Neutrophil (primary cell): ENCODE data around the gene PLG.
"Not testable (repeated sequence)": the region's sequence is repeated elsewhere in the genome, so short reads cannot be mapped to it uniquely, and the experiment has no call there.

Experiments used
- H3K27ac ChIP-seq: fragments of 200-600 bp; sonication (generic); 2 replicates; pipeline ENCODE4 v1.5.1; 2016; ENCODE audit warnings: mild to moderate bottlenecking, moderate library complexity
- H3K27me3 ChIP-seq: fragments of 200-600 bp; sonication (generic); 2 replicates; pipeline ENCODE4 v1.6.0; 2016; ENCODE audit warnings: mild to moderate bottlenecking
- H3K36me3 ChIP-seq: fragments of 200-600 bp; sonication (generic); 2 replicates; pipeline ENCODE4 v1.5.1; 2017
- H3K4me1 ChIP-seq, 2 experiments: fragments of 200-600 bp in 1 of 2; sonication (generic) in 1 of 2; 1 replicate in 1 of 2; 2 replicates in 1 of 2; pipeline versions ENCODE4 v1.5.1 to v1.6.1; 2013 to 2016; ENCODE audit warnings: low read depth in 1 of 2, low read length in 1 of 2, mild to moderate bottlenecking in 1 of 2, moderate library complexity in 1 of 2; ENCODE audit not compliant: control insufficient read depth in 1 of 2, insufficient read depth in 1 of 2
- H3K4me3 ChIP-seq, 2 experiments: fragments of 200-600 bp in 1 of 2; sonication (generic) in 1 of 2; 1 replicate in 1 of 2; 2 replicates in 1 of 2; pipeline ENCODE4 v1.5.1; 2013 to 2016; ENCODE audit warnings: low read depth in 1 of 2, low read length in 1 of 2, mild to moderate bottlenecking in 1 of 2, moderate library complexity in 1 of 2
- H3K9me3 ChIP-seq: fragments of 200-600 bp; sonication (generic); 2 replicates; pipeline ENCODE4 v1.5.1; 2016
- TF ChIP-seq, protein P1 (sequence below): fragments of 200-600 bp; sonication (generic); IDR thresholded peaks from 2 replicates; pipeline ENCODE4 v1.5.1; 2016; ENCODE audit warnings: antibody characterized with exemption

PLG gene

DNA sequence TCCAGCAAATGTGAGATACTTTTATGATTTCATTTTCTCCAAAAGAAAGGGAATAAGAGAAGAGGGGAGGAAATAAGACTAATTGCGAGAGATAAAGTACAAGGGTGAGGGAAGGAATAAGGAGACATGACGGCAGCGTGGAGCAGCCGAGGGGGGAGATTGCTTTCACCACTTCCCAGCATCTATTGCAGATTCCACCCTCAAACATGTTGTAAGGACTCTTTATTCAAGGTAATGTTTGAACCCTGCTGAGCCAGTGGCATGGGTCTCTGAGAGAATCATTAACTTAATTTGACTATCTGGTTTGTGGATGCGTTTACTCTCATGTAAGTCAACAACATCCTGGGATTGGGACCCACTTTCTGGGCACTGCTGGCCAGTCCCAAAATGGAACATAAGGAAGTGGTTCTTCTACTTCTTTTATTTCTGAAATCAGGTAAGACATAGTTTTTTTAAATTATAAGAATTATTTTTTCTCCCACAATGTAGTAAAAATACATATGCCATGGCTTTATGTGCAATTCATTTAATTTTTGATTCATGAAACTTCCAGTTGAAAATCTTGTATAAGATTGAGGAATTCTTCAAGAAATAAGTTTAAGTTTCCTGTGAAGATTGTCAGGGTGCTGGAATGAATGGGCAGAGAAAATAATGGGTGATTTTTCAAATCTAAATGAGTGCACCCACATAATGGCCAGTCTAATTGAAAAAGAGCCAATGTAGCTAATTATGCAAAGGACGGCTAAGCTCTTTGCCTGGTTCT is at the start of gene PLG:
PLG (plus strand) TSS at position 327 of the 763 bp plus-strand sequence; CDS start at position 388, 61 bp downstream.
- H3K9me3 ChIP-seq, H3K36me3 ChIP-seq, H3K27ac ChIP-seq, H3K27me3 ChIP-seq, H3K4me1 ChIP-seq, H3K4me3 ChIP-seq: not testable (repeated sequence)

DNA sequence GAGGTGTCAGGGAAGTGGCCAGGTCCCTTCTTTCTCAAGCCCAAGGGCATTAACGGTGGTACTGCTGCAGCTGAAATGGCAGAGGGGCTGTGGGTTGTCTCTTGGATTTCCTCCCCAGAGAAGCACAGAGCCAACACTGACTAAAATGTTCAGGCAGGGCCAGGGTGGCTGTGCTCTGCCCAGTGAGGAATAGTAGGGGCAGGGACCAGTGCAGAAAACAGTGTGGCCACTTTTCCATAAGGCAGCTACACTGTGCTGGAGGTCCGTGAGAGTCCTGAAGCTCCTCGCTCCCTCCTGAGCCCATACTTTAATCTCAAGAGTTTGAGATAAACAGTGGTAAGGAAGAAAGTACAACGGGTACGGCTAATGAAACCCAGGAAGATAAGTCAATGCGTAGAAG is 42.5 kb upstream of the PLG start:
- Histone ChIP-seq H3K36me3 (no peaks in the 10 kb centered on the region), H3K27me3 (no peaks in the 10 kb centered on the region), H3K9me3 (no peaks in the 10 kb centered on the region), H3K4me3 (no peak overlapping the region), H3K27ac (no peak overlapping the region), H3K4me1 (no peaks in the 10 kb centered on the region)
- TF ChIP-seq, protein P1, sequence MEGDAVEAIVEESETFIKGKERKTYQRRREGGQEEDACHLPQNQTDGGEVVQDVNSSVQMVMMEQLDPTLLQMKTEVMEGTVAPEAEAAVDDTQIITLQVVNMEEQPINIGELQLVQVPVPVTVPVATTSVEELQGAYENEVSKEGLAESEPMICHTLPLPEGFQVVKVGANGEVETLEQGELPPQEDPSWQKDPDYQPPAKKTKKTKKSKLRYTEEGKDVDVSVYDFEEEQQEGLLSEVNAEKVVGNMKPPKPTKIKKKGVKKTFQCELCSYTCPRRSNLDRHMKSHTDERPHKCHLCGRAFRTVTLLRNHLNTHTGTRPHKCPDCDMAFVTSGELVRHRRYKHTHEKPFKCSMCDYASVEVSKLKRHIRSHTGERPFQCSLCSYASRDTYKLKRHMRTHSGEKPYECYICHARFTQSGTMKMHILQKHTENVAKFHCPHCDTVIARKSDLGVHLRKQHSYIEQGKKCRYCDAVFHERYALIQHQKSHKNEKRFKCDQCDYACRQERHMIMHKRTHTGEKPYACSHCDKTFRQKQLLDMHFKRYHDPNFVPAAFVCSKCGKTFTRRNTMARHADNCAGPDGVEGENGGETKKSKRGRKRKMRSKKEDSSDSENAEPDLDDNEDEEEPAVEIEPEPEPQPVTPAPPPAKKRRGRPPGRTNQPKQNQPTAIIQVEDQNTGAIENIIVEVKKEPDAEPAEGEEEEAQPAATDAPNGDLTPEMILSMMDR = no peak

DNA sequence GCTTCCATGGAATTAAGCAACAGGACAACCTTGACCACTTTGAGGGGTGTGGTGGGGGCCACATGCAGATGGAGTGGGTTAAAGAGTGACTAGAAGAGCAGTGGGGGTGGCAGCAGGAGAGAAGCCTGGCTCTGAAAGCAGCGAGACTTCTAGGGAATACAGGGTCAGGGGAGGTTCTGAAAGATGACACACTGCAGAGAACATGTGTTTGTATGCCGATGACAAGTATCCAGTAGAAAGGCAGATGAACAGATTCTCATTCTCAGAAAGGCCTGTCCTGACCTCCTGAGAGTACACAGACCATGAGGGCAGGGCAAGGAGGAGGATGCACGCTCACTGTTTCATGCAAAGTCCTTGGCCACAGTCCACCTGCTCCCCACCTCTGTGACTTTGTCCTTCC is 40.8 kb upstream of the PLG start:
- H3K9me3 ChIP-seq = no peaks in the 10 kb centered on the region
- H3K27me3 ChIP-seq = no peaks in the 10 kb centered on the region
- no peaks in the 10 kb centered on the region for H3K4me1 ChIP-seq
- no peak overlapping the region for H3K4me3 ChIP-seq
- H3K36me3 ChIP-seq = no peaks in the 10 kb centered on the region
- TF ChIP-seq, protein P1 = no peak
- no peak overlapping the region for H3K27ac ChIP-seq

DNA sequence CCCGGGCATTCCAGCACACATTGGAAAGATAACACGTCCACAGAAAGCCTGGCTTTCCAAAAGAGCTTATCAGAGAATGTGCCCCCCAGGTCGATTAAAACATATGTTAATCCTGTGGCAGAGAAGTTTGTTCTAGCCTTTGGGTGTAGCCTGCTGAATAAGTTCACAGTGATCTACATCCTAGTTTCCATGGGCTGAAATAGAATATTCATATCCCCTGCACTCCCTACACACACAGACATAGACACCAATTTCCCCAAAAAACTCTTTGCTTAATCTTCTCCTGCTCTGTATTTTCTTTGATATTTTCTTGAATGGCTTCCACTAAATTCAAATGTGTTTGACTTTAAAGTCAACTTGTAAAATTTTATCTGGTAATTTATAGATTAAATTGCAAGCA is 39.6 kb upstream of the PLG start:
- no peak overlapping the region for H3K4me3 ChIP-seq
- no peaks in the 10 kb centered on the region for H3K36me3 ChIP-seq
- TF ChIP-seq, protein P1 = no peak
- H3K4me1 ChIP-seq = no peaks in the 10 kb centered on the region
- H3K27ac ChIP-seq = no peak overlapping the region
- H3K9me3 ChIP-seq = no peaks in the 10 kb centered on the region
- no peaks in the 10 kb centered on the region for H3K27me3 ChIP-seq

DNA sequence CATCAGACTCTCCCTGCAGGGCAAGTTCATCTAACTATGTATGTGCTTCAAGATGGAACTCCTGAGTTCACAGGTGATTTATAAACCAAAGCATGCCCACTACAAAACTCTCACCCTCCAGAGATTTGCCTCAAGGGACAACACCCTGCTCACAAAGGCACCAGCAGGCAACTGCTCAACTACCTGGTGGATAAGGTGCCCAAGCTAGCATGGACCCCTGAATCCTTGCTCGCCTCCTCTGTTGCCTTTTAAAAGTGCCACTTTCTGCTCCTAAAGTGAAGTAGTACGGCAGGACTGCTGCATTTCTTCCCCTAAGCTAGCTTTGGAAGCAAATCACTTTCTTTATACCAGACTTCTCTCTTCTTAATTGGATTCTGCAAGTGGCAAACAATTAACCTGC is 39.2 kb upstream of the PLG start:
- TF ChIP-seq, protein P1 = no peak
- no peak overlapping the region for H3K27ac ChIP-seq

GRCh38 chr6:160664198-160664597 is 37.8 kb upstream of the PLG start, which contains the start of gene LPA:
Gene LPA (minus strand): TSS chr6:160664275. CDS start chr6:160664214, 61 bp downstream.
- H3K27ac ChIP-seq, H3K27me3 ChIP-seq, H3K4me3 ChIP-seq, H3K9me3 ChIP-seq, H3K36me3 ChIP-seq, H3K4me1 ChIP-seq: not testable (repeated sequence)

More for the DNA sequence above, 39.2 kb upstream of the PLG start:
- Histone ChIP-seq H3K4me3 (no peak overlapping the region), H3K36me3 (no peaks in the 10 kb centered on the region), H3K9me3 (no peaks in the 10 kb centered on the region), H3K4me1 (no peaks in the 10 kb centered on the region), H3K27me3 (no peaks in the 10 kb centered on the region)
